Activated effector memory CD4-positive, alpha-beta T cell treated with Interleukin-2 at 50 U/mL for 16 hours (primary cell): ENCODE measurements around the gene ELANE.
A peak's percentile ranks its signal among the peaks of the same experiment; 100 is the strongest.
"Not testable (repeated sequence)": the region's sequence is repeated elsewhere in the genome, so short reads cannot be mapped to it uniquely, and the experiment has no call there.

Experiments used
- DNase-seq: peaks from one replicate; pipeline ENCODE4 v3.0.0-alpha.2; 2020

ELANE gene

GRCh38 chr19:881385-882071 is 29.4 kb downstream of the ELANE start:
- DNase-seq = no peak

- no peak for DNase-seq
Measured at GRCh38 chr19:882871-883497, 30.9 kb downstream of the ELANE start.

DNA sequence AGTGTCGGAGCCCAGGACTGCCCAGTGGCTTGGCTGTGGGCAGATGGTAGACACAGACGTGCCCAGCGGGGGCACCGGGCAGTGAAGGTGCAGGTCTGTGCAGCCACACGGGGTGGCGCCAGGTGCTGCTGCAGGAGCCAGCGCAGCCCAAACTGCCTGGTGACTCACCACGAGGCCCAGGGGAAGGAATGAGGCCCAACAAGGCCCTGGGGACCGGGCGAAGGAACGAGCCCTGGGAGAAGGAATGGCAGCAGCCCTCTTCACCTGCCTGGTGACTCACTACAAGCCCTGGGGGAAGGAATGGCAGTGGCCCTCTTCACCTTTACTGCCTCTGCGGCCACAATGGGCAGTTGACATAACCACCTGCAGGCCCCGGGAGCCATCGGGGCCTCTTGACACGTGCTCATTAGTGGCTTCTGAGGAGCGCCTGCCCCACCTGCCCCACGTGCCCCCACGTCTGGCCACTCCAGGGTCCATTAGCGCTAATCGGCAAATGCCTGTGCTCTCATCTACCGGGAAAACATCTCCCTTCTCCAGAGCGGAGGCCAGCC is 31.6 kb downstream of the ELANE start:
- no peak for DNase-seq

- no peak for DNase-seq
Measured at GRCh38 chr19:884420-885211, 32.5 kb downstream of the ELANE start.

GRCh38 chr19:885536-886224 is 33.6 kb downstream of the ELANE start:
- no peak for DNase-seq

- DNase-seq = no peak
Measured at GRCh38 chr19:887072-887471, 35.0 kb downstream of the ELANE start.

DNA sequence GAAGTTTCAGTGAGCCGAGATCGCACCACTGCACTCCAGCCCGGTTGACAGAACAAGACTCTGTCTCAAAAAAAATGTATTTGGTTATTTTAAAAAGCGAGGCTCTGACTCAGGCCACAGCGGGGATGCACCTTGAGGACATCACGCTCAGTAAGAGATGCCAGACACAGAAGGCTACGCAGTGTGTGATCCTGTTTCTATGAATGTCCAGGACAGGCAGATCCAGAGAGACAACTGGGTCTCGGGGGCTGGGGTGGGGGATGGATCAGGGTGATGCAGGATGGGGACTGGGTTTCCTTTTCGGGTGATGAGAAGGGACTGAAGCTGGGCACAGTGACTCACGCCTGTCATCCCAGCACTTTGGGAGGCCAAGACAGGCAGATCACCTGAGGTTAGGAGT is 35.5 kb downstream of the ELANE start:
- no peak for DNase-seq

DNA sequence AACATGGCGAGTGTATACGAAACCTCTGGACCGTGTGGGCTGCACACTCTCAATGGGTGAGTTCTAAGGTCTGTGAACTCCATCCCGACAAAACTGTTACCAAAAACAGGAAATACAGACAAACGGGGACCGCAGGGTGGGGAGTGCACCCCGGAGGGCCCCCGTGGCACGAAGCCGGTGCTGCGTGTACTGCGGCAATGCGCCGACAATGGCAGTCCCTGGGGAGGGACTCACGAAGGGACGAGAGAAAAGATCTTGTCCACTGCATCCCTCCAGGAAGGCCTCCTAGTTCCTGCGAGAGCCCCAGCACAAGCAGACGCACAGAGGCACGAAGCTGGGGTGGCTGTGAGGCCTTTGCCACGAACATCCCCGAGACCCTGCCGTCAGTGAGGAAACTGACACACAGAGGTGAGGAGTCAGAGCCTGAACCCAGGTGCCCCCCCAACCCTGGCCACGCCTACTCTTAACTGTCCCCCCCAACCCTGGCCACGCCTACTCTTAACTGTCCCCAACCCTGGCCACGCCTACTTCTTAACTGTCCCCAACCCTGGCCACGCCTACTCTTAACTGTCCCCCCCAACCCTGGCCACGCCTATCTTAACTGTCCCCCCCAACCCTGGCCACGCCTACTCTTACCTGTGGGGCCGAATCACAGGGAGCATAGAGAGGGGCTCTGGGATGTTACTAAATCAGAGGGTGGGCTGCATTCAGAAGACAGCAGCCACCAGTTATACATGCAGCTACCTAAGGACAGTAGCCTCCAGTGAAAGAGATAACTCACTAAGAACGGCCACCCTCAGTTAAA is 36.7 kb downstream of the ELANE start:
- DNase-seq = peak; percentile 59

- DNase-seq = no peak
Measured at GRCh38 chr19:889662-890295, 37.7 kb downstream of the ELANE start.

GRCh38 chr19:890831-891230 is 38.7 kb downstream of the ELANE start:
- no peak for DNase-seq

GRCh38 chr19:891421-892200 is 39.5 kb downstream of the ELANE start:
- not testable (repeated sequence) for DNase-seq

DNA sequence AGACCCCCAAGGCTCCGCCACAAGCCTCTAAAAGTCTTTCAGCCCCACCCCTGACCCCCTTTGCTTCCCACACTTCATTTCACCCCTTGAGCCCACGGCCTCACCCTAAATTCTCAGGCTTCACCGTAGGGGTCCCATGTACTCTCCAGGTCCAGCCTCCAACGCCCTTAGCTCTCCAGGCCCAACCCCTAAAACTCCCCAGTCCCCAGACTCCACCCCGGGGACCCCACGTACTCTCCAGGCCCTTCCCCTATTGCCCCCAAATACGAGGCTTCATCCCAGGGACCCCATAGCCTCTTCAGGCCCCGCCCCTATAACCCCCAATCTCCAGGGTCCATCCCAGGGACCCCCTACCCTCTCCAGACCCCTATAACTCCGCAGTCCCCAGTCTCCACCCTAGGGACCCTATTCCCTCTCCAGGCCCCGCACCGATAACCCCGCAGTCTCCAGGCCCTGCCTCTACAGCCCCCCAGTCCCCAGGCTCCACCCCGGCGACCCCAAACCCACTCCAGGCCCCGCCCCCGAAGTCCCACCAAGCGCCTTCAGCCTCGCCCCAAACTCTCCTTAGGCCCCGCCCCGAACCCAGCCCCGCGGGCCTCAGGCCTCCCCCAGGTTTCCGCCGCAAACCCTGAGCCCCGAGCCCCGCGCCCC is 40.3 kb downstream of the ELANE start:
- DNase-seq = no peak

DNA sequence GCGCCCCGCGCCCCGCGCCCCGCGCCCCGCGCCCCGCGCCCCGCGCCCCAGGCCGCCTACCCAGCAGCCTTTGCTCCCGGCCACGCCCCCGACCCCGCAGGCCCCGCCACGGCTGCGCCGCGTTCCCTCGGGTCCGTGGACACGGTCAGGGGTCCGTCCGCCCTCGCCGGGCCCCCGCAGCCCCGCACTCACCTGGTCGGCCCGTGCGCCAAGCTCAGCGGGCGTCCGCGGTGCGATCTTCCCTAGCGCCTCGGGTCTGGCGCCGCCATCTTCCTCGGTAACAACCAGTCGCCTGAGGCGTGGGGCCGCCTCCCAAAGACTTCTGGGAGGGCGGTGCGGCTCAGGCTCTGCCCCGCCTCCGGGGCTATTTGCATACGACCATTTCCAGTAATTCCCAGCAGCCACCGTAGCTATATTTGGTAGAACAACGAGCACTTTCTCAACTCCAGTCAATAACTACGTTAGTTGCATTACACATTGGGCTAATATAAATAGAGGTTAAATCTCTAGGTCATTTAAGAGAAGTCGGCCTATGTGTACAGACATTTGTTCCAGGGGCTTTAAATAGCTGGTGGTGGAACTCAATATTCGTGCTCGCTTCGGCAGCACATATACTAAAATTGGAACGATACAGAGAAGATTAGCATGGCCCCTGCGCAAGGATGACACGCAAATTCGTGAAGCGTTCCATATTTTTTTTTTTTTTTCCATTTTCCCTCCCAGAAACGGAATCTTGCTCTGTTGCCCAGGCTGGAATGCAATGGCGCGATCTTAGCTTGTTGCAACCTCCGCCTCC is 41.0 kb downstream of the ELANE start, which contains the start of the genes MED16 and RNU6-9:
MED16 (minus strand) TSS at position 294 of the 796 bp plus-strand sequence. CDS start 2,056 bp downstream, outside the sequence.
RNU6-9 (plus strand) TSS at position 591 of the 796 bp plus-strand sequence.
- DNase-seq = peak; percentile 83

DNA sequence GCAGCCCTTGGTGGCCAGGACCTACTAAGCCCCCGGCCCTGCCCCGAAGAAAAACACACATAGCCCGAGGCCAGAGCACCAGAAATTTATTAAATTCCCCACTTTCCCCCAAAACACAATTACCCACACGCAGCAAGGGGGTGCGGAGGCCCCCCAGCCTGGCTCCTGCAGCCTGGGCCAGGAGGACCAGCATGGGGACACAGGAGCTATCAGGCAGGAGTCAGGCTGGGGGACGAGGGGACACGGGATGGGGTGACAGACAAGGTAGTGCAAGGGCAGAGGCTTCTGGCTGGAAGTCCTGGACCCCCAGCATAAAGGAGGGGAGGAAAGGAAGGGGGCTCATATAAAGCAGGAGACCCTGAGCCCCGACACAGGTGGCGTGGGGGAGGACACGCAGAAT is 44.3 kb downstream of the ELANE start:
- no peak for DNase-seq

GRCh38 chr19:896999-897398 is 44.9 kb downstream of the ELANE start:
- no peak for DNase-seq

DNA sequence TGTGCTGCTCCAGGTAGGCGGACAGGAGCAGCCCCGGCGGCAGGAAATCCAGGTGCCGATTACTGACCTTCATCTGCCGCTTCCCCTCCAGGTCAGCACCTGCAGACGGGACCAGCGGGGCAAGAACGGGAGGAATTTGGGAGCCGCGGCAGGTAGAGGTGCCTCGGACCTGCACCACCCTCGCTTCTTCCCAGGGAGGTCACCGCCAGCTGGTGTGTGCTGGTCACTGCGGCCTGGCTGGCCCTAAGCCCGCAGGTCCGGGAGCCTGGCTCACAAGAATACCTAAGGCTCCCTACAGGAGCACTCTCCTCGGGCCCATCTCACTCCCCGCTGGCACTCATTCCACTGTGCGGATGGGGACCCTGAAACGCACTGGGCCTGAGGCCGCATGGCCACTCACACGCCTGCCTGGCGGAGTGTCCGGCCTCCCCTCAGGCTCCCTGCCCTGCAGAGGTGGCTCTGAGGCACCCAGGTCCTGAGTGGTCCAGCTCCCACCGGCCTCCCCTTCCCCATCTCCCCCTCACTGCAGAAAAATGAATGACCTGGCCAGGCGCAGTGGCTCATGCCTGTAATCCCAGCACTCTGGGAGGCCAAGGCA is 45.4 kb downstream of the ELANE start:
- DNase-seq = no peak

DNA sequence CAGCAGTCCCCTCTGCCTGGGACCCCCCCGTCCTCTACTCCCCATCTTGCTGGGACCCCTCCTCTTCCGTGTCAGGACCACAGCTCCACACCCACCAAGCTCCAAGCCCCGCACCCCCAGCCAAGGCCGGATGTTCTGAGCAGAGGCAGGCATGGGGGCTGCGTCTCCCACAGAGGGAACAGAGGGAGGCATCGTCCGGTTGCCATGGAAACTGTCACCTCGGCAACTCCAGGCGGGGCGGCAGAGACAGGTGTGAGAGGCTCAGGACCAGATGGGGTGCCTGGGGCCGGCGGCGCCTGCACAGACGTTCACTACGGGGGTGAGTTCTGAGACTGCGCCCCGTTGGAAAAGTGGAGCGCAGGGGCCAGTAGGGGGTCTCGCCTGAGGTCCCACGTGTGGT is 46.6 kb downstream of the ELANE start:
- DNase-seq = no peak

DNA sequence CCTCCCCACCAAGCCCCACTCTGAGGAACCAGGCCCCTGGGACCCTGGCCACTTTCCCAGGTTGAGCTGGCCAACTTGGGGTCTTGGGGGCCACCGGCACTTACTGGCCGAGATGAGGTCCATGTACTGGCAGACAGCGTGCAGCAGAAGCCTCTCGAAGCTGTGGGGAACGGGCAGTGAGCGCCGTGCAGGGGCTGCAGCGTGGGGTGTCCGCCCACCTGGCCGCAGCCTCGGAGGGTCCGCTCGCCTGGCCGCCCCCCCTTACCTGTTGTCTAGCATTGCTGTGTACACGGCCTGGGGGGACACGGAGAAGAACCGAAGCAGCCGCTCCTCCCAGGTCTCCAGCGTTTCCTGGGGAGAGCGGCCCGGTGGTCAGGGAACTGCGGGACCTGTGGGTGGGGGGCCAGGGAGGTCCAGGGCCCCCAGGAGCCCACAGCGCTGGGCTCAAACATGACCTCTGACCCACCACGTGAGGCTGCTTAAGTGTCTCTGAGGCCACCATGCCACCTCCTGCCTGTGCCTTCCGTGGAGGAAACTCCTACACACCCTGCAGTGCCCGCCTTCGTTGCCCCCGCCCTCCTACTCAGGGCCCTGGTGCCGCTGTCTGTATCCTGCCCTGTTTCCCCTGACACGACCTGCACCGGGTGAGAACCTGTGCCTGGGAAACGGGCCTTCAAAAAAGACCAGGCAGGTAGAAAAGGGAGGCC is 47.4 kb downstream of the ELANE start:
- no peak for DNase-seq
